ENCODE results near the gene TSC22D4.

GRCh38 chr7:100419660-100420226 is 59.3 kb downstream of the TSC22D4 start:
- no peak for TF ChIP-seq CTCF (IDR thresholded peaks at IDR 0.05; ENCODE audit: low read depth, low read length, missing input control)
- TF ChIP-seq, protein P1, sequence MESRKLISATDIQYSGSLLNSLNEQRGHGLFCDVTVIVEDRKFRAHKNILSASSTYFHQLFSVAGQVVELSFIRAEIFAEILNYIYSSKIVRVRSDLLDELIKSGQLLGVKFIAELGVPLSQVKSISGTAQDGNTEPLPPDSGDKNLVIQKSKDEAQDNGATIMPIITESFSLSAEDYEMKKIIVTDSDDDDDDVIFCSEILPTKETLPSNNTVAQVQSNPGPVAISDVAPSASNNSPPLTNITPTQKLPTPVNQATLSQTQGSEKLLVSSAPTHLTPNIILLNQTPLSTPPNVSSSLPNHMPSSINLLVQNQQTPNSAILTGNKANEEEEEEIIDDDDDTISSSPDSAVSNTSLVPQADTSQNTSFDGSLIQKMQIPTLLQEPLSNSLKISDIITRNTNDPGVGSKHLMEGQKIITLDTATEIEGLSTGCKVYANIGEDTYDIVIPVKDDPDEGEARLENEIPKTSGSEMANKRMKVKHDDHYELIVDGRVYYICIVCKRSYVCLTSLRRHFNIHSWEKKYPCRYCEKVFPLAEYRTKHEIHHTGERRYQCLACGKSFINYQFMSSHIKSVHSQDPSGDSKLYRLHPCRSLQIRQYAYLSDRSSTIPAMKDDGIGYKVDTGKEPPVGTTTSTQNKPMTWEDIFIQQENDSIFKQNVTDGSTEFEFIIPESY (IDR thresholded peaks at IDR 0.05), result no peak
- TF ChIP-seq, protein P2, sequence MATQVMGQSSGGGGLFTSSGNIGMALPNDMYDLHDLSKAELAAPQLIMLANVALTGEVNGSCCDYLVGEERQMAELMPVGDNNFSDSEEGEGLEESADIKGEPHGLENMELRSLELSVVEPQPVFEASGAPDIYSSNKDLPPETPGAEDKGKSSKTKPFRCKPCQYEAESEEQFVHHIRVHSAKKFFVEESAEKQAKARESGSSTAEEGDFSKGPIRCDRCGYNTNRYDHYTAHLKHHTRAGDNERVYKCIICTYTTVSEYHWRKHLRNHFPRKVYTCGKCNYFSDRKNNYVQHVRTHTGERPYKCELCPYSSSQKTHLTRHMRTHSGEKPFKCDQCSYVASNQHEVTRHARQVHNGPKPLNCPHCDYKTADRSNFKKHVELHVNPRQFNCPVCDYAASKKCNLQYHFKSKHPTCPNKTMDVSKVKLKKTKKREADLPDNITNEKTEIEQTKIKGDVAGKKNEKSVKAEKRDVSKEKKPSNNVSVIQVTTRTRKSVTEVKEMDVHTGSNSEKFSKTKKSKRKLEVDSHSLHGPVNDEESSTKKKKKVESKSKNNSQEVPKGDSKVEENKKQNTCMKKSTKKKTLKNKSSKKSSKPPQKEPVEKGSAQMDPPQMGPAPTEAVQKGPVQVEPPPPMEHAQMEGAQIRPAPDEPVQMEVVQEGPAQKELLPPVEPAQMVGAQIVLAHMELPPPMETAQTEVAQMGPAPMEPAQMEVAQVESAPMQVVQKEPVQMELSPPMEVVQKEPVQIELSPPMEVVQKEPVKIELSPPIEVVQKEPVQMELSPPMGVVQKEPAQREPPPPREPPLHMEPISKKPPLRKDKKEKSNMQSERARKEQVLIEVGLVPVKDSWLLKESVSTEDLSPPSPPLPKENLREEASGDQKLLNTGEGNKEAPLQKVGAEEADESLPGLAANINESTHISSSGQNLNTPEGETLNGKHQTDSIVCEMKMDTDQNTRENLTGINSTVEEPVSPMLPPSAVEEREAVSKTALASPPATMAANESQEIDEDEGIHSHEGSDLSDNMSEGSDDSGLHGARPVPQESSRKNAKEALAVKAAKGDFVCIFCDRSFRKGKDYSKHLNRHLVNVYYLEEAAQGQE (IDR thresholded peaks at IDR 0.05), result no peak
- no peak for TF ChIP-seq GABPA (IDR thresholded peaks at IDR 0.05 in 1 of 2, conservative IDR thresholded peaks at IDR 0.05 in 1 of 2)
- TF ChIP-seq JUND (IDR thresholded peaks at IDR 0.05), result no peak
- TF ChIP-seq SP1 (IDR thresholded peaks at IDR 0.05), result no peak
- no peak for TF ChIP-seq TAF1 (conservative IDR thresholded peaks at IDR 0.05)
- no peak for TF ChIP-seq YY1 (IDR thresholded peaks at IDR 0.05)
- TF ChIP-seq, protein P3, sequence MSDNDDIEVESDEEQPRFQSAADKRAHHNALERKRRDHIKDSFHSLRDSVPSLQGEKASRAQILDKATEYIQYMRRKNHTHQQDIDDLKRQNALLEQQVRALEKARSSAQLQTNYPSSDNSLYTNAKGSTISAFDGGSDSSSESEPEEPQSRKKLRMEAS (IDR thresholded peaks at IDR 0.05), result no peak
- TF ChIP-seq RAD21 (IDR thresholded peaks at IDR 0.05), result no peak
- TF ChIP-seq, protein P4, sequence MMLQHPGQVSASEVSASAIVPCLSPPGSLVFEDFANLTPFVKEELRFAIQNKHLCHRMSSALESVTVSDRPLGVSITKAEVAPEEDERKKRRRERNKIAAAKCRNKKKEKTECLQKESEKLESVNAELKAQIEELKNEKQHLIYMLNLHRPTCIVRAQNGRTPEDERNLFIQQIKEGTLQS (IDR thresholded peaks at IDR 0.05), result no peak
- no peak for TF ChIP-seq RXRA (IDR thresholded peaks at IDR 0.05)

All from liver (tissue), 3 donors.